SK-N-SH (cell line): ENCODE results near the gene CUL1. TPM values are rescaled to one million over a fixed set of nuclear protein-coding genes. Genes with fewer than 3 reads are reported as not detected.

Experiments used
- CTCF ChIA-PET: fragments of 300-600, 350-600 bp; formaldehyde crosslinking; extraction: SDS; loops from one replicate; lab custom pipeline; 2021; lab: Yijun Ruan, JAX
- POLR2A ChIA-PET: fragments of 350-600 bp; sonication (Branson Sonifier 250); formaldehyde crosslinking; extraction: SDS; loops from one replicate; lab custom pipeline; 2020; ENCODE audit warnings: antibody characterized with exemption, inconsistent platforms; lab: Yijun Ruan, JAX
- DNase-seq: peaks from one replicate; pipeline ENCODE4 v3.0.0; 2012
- H2AFZ ChIP-seq: fragments of 200-600 bp; sonication (generic); 2 replicates; pipeline ENCODE4 v1.8.1; 2016; ENCODE audit warnings: antibody characterized with exemption, mild to moderate bottlenecking, low read depth
- H3F3A ChIP-seq: fragments of 200-600 bp; sonication (generic); replicated peaks from 2 replicates; pipeline ENCODE3; 2016; ENCODE audit warnings: antibody characterized with exemption, mild to moderate bottlenecking; ENCODE audit not compliant: insufficient read depth
- H3K27ac ChIP-seq, 2 experiments: fragments of 200-500 bp in 1 of 2; fragments of 200-600 bp in 1 of 2; sonication (Bioruptor generic) in 1 of 2; sonication (generic), shearing (Covaris generic) in 1 of 2; 2 replicates each; pipeline versions ENCODE4 v1.5.1 to v1.6.1; 2014 to 2016; ENCODE audit warnings: low read depth in 2 of 2, inconsistent platforms in 1 of 2, low read length in 1 of 2, mild to moderate bottlenecking in 1 of 2, mixed read lengths in 1 of 2
- H3K27me3 ChIP-seq: fragments of 200-600 bp; sonication (generic), shearing (Covaris generic); 2 replicates; pipeline ENCODE4 v1.6.1; 2016; ENCODE audit warnings: mixed run types; ENCODE audit not compliant: insufficient read depth
- H3K36me3 ChIP-seq, 2 experiments: fragments of 200-500 bp in 1 of 2; fragments of 200-600 bp in 1 of 2; sonication (Bioruptor generic) in 1 of 2; sonication (generic) in 1 of 2; replicated peaks in 1 of 2; 2 replicates each; pipeline versions ENCODE3 to v1.5.1; 2014 to 2016; ENCODE audit warnings: low read length in 1 of 2, mild to moderate bottlenecking in 1 of 2; ENCODE audit not compliant: insufficient read depth in 2 of 2, control insufficient read depth in 1 of 2
- H3K4me1 ChIP-seq, 2 experiments: fragments of 200-500 bp in 1 of 2; fragments of 200-600 bp in 1 of 2; sonication (Bioruptor generic) in 1 of 2; sonication (generic), shearing (Covaris generic) in 1 of 2; 2 replicates each; pipeline versions ENCODE4 v1.5.1 to v1.6.1; 2014 to 2016; ENCODE audit warnings: low read depth in 1 of 2, low read length in 1 of 2, mixed run types in 1 of 2; ENCODE audit not compliant: insufficient read depth in 2 of 2, control insufficient read depth in 1 of 2
- H3K4me2 ChIP-seq: fragments of 200-600 bp; sonication (generic), shearing (Covaris generic); 2 replicates; pipeline ENCODE4 v1.6.1; 2017; ENCODE audit warnings: mixed run types
- H3K4me3 ChIP-seq, 2 experiments: fragments of 200-500 bp in 1 of 2; fragments of 200-600 bp in 1 of 2; sonication (Bioruptor generic) in 1 of 2; sonication (generic), shearing (Covaris generic) in 1 of 2; 2 replicates each; pipeline versions ENCODE4 v1.5.1 to v1.8.1; 2014 to 2016; ENCODE audit warnings: low read depth in 2 of 2, inconsistent platforms in 1 of 2, low read length in 1 of 2, mild to moderate bottlenecking in 1 of 2, mixed read lengths in 1 of 2, moderate library complexity in 1 of 2
- H3K79me2 ChIP-seq: fragments of 200-600 bp; sonication (generic); 2 replicates; pipeline ENCODE4 v1.8.1; 2017; ENCODE audit warnings: mild to moderate bottlenecking; ENCODE audit not compliant: insufficient read depth
- H3K9ac ChIP-seq: fragments of 200-600 bp; sonication (generic); 2 replicates; pipeline ENCODE4 v1.6.1; 2017; ENCODE audit warnings: mixed run types
- H3K9me2 ChIP-seq: fragments of 200-600 bp; sonication (generic); 2 replicates; pipeline ENCODE4 v1.6.1; 2017; ENCODE audit warnings: mixed run types
- H3K9me3 ChIP-seq: fragments of 200-600 bp; sonication (generic); 2 replicates; pipeline ENCODE4 v1.6.1; 2017; ENCODE audit warnings: mixed run types, mild to moderate bottlenecking, moderate library complexity
- H4K20me1 ChIP-seq: fragments of 200-600 bp; sonication (generic); 2 replicates; pipeline ENCODE4 v1.6.1; 2017; ENCODE audit warnings: mild to moderate bottlenecking, mixed run types; ENCODE audit not compliant: insufficient read depth
- EZH2phosphoT487 ChIP-seq: fragments of 200-600 bp; sonication (generic); IDR thresholded peaks from 2 replicates; pipeline ENCODE4 v1.6.1; 2017; ENCODE audit warnings: low read depth, mixed run types, mild to moderate bottlenecking, antibody characterized with exemption, moderate library complexity, borderline replicate concordance
- FOSL2 ChIP-seq: IDR thresholded peaks from 2 replicates; pipeline ENCODE4 v1.4.0; 2012; ENCODE audit warnings: low read depth, mild to moderate bottlenecking, moderate library complexity, borderline replicate concordance
- FOXM1 ChIP-seq: IDR thresholded peaks from 2 replicates; pipeline ENCODE4 v1.4.0; 2012; ENCODE audit warnings: low read depth, mild to moderate bottlenecking
- GATA2 ChIP-seq: sonication (generic); formaldehyde crosslinking; IDR thresholded peaks from 2 replicates; pipeline ENCODE4 v1.5.0; 2020; ENCODE audit warnings: mild to moderate bottlenecking, missing genetic modification reagents
- MAX ChIP-seq: IDR thresholded peaks from 2 replicates; pipeline ENCODE4 v1.4.0; 2012; ENCODE audit warnings: low read depth
- MEF2A ChIP-seq: IDR thresholded peaks from 2 replicates; pipeline ENCODE4 v1.4.0; 2012; ENCODE audit warnings: low read depth, borderline replicate concordance
- MXI1 ChIP-seq: IDR thresholded peaks from 2 replicates; pipeline ENCODE4 v1.6.1; 2012; ENCODE audit warnings: mild to moderate bottlenecking, low read depth, low read length, improper control_type of control experiment
- NFIC ChIP-seq: IDR thresholded peaks from 2 replicates; pipeline ENCODE4 v1.4.0; 2012; ENCODE audit warnings: borderline replicate concordance
- NRF1 ChIP-seq: IDR thresholded peaks from 2 replicates; pipeline ENCODE4 v1.6.1; 2012; ENCODE audit warnings: low read depth, mild to moderate bottlenecking, low read length
- PBX3 ChIP-seq: IDR thresholded peaks from 2 replicates; pipeline ENCODE4; 2012
- POLR2AphosphoS5 ChIP-seq: IDR thresholded peaks from 2 replicates; pipeline ENCODE4 v1.6.1; 2012; ENCODE audit warnings: low read depth, low read length
- RAD21 ChIP-seq: IDR thresholded peaks from 2 replicates; pipeline ENCODE4 v1.6.1; 2012; ENCODE audit warnings: mild to moderate bottlenecking, low read length
- RFX5 ChIP-seq: IDR thresholded peaks from 2 replicates; pipeline ENCODE4 v1.6.1; 2012; ENCODE audit warnings: mild to moderate bottlenecking, improper control_type of control experiment, low read length
- SIN3A ChIP-seq: IDR thresholded peaks from 2 replicates; pipeline ENCODE4 v1.6.1; 2012; ENCODE audit warnings: low read depth, mild to moderate bottlenecking, low read length, moderate library complexity, borderline replicate concordance
- USF2 ChIP-seq: fragments of 150-350 bp; IDR thresholded peaks from 2 replicates; pipeline ENCODE4 v1.6.1; 2017; ENCODE audit warnings: antibody characterized with exemption, low read length, low read depth, borderline replicate concordance
- WGBS: methylation state at CpG from one replicate; pipeline ENCODE4 v1.1.6; 2017; ENCODE audit warnings: low lambda C conversion rate; 5-methylcytosine and 5-hydroxymethylcytosine counted together
- polyA plus RNA-seq, 3 experiments: library from polyadenylated mRNA; depleted of rRNA; stranded (reverse); fragments of >200 nt; gene quantifications; 2 replicates each; pipeline ENCODE4 v1.2.3, GENCODE V29; 2012

CUL1 gene
- polyA plus RNA-seq, 1 of the 3 experiments (the other 2 are of a cell fraction): 45.2 TPM

GRCh38 chr7:148753224-148753623 is 54.5 kb downstream of the CUL1 start:
- 86% methylated on average over 4 of the region's 4 CpGs for WGBS
- TF ChIP-seq NFIC (no peak), GATA2 (no peak), NRF1 (no peak), PBX3 (no peak), FOSL2 (no peak), MEF2A (no peak), MXI1 (no peak), POLR2AphosphoS5 (no peak), RAD21 (no peak), SIN3A (no peak), USF2 (no peak)
- TF ChIP-seq, all 33 proteins: peak for 0
- Histone ChIP-seq H3F3A (peaks cover 9% of the 10 kb centered on the region), H3K4me3 (no peak overlapping the region), H3K4me1 (no peaks in the 10 kb centered on the region), H3K79me2 (peaks cover 80% of the 10 kb centered on the region), H3K27me3 (no peaks in the 10 kb centered on the region), H3K9me2 (peaks cover 4% of the 10 kb centered on the region; the same call in 1 of the 2 replicates), H3K36me3 (peaks cover 29 to 53% of the 10 kb centered on the region in 2 experiments), H3K27ac (no peak overlapping the region), H3K9ac (no peak overlapping the region), H3K9me3 (no peaks in the 10 kb centered on the region), H2AFZ (no peak overlapping the region), H3K4me2 (no peak overlapping the region), H4K20me1 (peaks cover 9% of the 10 kb centered on the region)
- DNase-seq: no peak
- POLR2A ChIA-PET: interaction anchor here (1.2 kb wide), 1 partner anchor 21 kb away, joined by 4 read pairs; no protein-coding TSS in a partner anchor
- CTCF ChIA-PET: interaction anchor here (1.0 to 1.3 kb wide), 6 partner anchors 17 to 213 kb away, joined by 3 to 4 read pairs (median 4); no protein-coding TSS in a partner anchor

GRCh38 chr7:148754912-148755311 is 56.2 kb downstream of the CUL1 start:
- Histone ChIP-seq H2AFZ (no peak overlapping the region), H3K36me3 (peaks cover 43 to 61% of the 10 kb centered on the region in 2 experiments)
- TF ChIP-seq RFX5 (no peak), FOSL2 (no peak), EZH2phosphoT487 (no peak), SIN3A (no peak), MAX (no peak), FOXM1 (no peak), PBX3 (no peak)
- TF ChIP-seq, all 33 proteins: peak for 0
- WGBS: 97% methylated on average over 6 of the region's 6 CpGs
- Histone ChIP-seq H3K79me2 (peaks cover 72% of the 10 kb centered on the region), H3K4me1 (no peaks in the 10 kb centered on the region), H3K9me2 (peaks cover 4% of the 10 kb centered on the region; the same call in 1 of the 2 replicates), H3K9ac (no peak overlapping the region), H3K27ac (no peak overlapping the region), H3K9me3 (no peaks in the 10 kb centered on the region), H3K4me2 (no peak overlapping the region), H3K4me3 (no peak overlapping the region), H3K27me3 (no peaks in the 10 kb centered on the region), H4K20me1 (peaks cover 9% of the 10 kb centered on the region), H3F3A (no peaks in the 10 kb centered on the region)
- POLR2A ChIA-PET: no interaction called here
- CTCF ChIA-PET: interaction anchor here (0.6 to 1.3 kb wide), 3 partner anchors 22 to 101 kb away, joined by 3 to 4 read pairs (median 3); no protein-coding TSS in a partner anchor
- DNase-seq: no peak
